Esophagus muscularis mucosa (tissue), 3 donors: ENCODE results near the gene PYURF.

ENCODE experiments used
- EP300 ChIP-seq: sonication (generic); formaldehyde crosslinking; IDR thresholded peaks from one replicate; pipeline ENCODE4 v1.6.1; 2017; ENCODE audit warnings: antibody characterized with exemption
- TF ChIP-seq, protein P1 (sequence below), 3 experiments: fragments of 200-600 bp in 2 of 3; fragments of 450-650 bp in 1 of 3; sonication (generic) in 2 of 3; IDR thresholded peaks; one replicate each; pipeline ENCODE4 v1.5.1; 2017 to 2019; ENCODE audit warnings: antibody characterized with exemption in 3 of 3, mild to moderate bottlenecking in 2 of 3, moderate library complexity in 1 of 3

DNA sequence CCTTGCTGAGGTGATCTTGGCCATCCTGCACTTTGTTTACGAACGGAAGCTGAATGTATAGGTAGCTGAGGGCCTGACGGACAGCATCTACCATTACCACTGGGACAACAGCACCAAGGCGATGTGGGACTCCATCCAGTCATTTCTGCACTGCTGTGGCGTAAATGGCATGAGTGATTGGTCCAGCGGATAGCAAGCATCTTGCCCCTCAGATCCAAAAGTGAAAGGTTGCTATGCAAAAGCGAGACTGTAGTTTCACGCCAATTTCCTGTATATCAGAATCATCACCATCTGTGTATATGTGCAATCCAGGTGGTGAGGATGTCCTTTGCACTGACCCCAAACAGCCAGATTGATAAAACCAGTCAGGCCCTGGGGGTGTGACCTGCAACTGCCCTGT is 4.2 kb upstream of the PYURF start:
- TF ChIP-seq, protein P1, sequence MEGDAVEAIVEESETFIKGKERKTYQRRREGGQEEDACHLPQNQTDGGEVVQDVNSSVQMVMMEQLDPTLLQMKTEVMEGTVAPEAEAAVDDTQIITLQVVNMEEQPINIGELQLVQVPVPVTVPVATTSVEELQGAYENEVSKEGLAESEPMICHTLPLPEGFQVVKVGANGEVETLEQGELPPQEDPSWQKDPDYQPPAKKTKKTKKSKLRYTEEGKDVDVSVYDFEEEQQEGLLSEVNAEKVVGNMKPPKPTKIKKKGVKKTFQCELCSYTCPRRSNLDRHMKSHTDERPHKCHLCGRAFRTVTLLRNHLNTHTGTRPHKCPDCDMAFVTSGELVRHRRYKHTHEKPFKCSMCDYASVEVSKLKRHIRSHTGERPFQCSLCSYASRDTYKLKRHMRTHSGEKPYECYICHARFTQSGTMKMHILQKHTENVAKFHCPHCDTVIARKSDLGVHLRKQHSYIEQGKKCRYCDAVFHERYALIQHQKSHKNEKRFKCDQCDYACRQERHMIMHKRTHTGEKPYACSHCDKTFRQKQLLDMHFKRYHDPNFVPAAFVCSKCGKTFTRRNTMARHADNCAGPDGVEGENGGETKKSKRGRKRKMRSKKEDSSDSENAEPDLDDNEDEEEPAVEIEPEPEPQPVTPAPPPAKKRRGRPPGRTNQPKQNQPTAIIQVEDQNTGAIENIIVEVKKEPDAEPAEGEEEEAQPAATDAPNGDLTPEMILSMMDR (IDR thresholded peaks at IDR 0.05), result no peak
- no peak for TF ChIP-seq EP300
